Measurements from ENCODE around the gene PIGQ. TPM values are rescaled to one million over a fixed set of nuclear protein-coding genes. Genes with fewer than 3 reads are reported as not detected.

The PIGQ gene
- total RNA-seq, 1 donor from 2014 or later = 53.1 TPM

DNA sequence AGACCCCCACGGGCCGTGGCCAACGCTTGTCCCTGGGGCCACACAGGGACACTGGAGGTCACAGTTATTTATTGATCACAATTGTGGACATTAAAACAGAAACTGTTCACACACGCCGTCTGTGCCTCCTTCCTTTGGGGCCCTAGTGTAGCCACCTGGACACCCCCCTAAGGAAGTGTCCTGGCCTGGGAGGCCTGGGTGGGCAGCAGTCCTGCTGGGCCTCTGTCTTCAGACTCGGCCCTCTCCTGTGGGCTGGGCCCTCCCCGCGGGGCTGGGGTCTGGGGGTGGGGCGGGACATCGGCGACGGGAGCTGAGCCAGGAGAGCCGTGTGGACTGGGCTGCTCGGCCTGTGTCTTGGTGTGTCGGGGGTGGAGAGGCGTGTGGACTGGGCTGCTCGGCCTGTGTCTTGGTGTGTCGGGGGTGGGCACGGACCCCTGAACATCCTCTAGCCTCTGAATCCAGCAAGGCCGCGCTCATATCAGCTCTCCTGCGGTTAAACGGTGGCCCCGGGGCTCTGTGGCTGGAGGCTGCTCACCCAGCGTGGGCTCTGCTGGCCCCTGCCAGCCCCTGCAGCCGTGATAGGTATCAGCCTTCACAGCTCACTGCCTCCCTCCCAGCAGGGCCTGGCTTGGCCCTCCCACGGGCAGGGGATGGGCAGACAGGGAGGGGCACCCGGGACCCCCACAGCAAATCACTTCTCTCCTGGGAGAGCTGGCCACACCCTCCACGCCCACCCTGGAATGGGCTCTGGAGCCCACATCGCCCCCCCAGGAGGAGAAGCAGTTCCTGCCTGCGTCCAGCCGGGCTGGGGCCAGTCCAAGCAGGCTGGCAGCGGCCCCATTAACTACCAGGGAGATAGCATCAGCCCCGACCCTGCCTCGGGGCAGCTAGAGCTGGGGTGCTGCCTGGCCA, 4.1 kb upstream of the PIGQ start:
- intact Hi-C loops (cut with micrococcal nuclease) = loop anchor here (5.0 kb wide), 1 partner anchor 38 kb away; the partner anchor contains the start of gene CAPN15
- TF ChIP-seq, protein P1, sequence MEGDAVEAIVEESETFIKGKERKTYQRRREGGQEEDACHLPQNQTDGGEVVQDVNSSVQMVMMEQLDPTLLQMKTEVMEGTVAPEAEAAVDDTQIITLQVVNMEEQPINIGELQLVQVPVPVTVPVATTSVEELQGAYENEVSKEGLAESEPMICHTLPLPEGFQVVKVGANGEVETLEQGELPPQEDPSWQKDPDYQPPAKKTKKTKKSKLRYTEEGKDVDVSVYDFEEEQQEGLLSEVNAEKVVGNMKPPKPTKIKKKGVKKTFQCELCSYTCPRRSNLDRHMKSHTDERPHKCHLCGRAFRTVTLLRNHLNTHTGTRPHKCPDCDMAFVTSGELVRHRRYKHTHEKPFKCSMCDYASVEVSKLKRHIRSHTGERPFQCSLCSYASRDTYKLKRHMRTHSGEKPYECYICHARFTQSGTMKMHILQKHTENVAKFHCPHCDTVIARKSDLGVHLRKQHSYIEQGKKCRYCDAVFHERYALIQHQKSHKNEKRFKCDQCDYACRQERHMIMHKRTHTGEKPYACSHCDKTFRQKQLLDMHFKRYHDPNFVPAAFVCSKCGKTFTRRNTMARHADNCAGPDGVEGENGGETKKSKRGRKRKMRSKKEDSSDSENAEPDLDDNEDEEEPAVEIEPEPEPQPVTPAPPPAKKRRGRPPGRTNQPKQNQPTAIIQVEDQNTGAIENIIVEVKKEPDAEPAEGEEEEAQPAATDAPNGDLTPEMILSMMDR (IDR thresholded peaks at IDR 0.05) = no peak
- ChIA-PET POLR2A (interaction anchor here (0.6 kb wide), 1 partner anchor 195 kb away, joined by 6 read pairs; no protein-coding TSS in a partner anchor), CTCF (no interaction called here)
- H3K27me3 Mint-ChIP-seq = peaks cover 7% of the 10 kb centered on the region
- DNase-seq (no peak), ATAC-seq (ENCODE audit: low read depth) (no peak)
- H3K4me3 Mint-ChIP-seq = no peak overlapping the region
- no peak overlapping the region for H3K27ac Mint-ChIP-seq
- peaks cover 23% of the 10 kb centered on the region for H3K4me1 Mint-ChIP-seq
- no peaks in the 10 kb centered on the region for H3K9me3 Mint-ChIP-seq
- H3K36me3 Mint-ChIP-seq (ENCODE audit: low read depth) = no peaks in the 10 kb centered on the region

DNA sequence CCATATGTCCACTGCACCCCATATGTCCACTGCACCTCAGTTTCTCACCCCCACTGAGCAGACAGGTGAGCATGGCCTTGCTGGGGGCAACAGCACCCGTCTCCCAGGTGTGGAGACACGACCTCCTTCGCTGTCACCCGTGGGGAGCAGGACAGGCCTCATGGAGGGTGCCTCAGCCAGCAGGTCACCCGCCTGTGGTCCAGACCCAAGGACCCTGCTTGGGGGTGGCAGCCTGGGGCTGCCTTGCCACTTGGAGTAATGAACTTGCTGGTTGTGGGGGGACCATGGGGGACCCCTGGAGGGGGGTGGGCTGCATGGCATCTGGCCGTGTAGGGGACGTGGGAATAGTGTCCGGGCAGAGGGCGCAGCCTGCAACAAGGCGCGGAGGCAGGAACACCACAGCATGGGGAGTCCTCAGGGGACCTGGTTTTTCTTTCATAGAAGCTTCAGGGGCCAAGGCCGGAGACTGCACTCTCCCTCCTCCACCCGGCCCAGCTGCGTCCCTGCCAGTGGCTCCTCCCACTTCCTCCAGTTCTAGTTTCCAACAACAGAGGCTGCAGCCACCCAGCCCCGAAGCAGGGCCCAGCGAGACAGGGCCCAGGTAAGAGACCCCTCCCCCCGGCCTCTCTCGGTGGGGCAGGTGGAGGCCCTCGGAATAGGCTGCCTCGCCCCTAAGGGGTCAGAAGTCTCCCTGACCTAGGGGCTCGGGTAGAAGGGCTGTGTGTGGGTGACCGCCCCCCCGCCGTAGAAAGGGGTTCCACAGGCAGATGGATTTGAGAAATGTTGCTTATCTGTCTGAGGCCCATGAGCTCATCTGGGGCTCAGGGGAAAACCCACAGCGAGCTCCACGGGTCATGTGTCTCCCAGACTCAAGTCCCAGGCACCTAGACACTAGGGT, 3.0 kb upstream of the PIGQ start, which contains the start of gene NHLRC4:
TSS of gene NHLRC4 (plus strand) at position 531 of the 898 bp plus-strand sequence. CDS start 1,043 bp downstream, outside the sequence.
- ATAC-seq (ENCODE audit: low read depth) (peak; percentile 67), DNase-seq (peak; percentile 40)
- Mint-ChIP-seq H3K4me1 (peaks cover 33% of the 10 kb centered on the region), H3K9me3 (no peaks in the 10 kb centered on the region), H3K4me3 (peak within 1 kb of the TSS; percentile 60), H3K27ac (peak within 1 kb of the TSS; percentile 68), H3K36me3 (ENCODE audit: low read depth) (peaks cover under 1% of the 10 kb centered on the region), H3K27me3 (peaks cover 7% of the 10 kb centered on the region)
- CTCF ChIA-PET = no interaction called here
- POLR2A ChIA-PET = interaction anchor here (0.5 to 1.4 kb wide), 5 partner anchors 15 to 1702 kb away, joined by 3 to 9 read pairs (median 5); partner anchors contain the start of gene METTL26
- intact Hi-C loops (cut with micrococcal nuclease) = loop anchor here (5.0 kb wide), 1 partner anchor 39 kb away; the partner anchor contains the start of gene CAPN15
- TF ChIP-seq, protein P1 (IDR thresholded peaks at IDR 0.05) = no peak

DNA sequence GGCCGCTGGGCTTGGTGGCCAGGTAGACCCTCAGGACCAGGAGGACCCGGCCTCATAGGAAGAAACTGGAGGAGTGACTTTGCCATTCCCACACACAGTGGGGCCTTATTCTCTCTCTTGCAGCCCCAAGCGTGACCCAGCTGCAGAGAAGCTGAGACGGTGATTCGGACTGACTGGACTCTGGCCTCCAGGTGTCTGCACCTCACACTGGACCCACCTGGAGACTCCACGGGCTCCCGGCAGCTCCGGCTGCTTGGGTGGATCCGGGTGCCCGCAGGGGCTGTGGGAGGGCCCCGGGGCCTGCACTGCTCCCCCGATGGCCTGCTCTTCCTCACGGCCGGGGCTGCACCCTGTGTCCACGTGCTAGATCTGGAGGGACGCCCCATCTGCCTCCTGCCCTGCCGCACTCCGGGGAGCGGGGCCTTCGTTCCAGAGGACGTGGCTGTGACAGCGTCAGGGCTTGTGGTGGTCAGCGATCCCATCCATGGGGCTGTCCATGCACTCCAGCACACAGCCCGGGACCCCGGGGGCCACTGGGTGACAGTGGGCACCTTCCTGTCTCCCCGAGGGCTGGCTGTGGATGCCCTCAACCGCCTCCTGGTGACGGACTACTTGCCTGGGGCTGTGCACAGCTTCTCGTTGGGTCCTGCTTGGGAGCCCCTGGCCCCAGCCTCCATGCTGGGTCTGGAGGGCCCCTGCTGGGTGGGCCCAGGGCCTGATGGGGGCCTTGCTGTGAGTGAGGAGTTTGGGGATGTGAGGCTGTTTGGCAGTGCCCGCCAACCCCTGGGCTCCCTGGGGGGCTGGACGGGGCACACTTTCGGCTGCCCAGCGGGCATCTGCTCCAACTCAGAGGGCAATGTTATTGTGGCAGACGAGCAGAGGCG, 2.2 kb upstream of the PIGQ start:
- Mint-ChIP-seq H3K4me1 (peaks cover 34% of the 10 kb centered on the region), H3K27me3 (peaks cover 2% of the 10 kb centered on the region), H3K4me3 (peak overlapping the region; percentile 60), H3K27ac (no peak overlapping the region), H3K36me3 (ENCODE audit: low read depth) (peaks cover 2% of the 10 kb centered on the region), H3K9me3 (no peaks in the 10 kb centered on the region)
- DNase-seq (no peak), ATAC-seq (ENCODE audit: low read depth) (no peak)
- ChIA-PET CTCF (no interaction called here), POLR2A (interaction anchor here (0.5 to 1.4 kb wide), 5 partner anchors 14 to 1702 kb away, joined by 3 to 9 read pairs (median 5); partner anchors contain the start of gene METTL26)
- TF ChIP-seq, protein P1 (IDR thresholded peaks at IDR 0.05) = no peak
- intact Hi-C loops (cut with micrococcal nuclease) = loop anchor here (5.0 kb wide), 1 partner anchor 40 kb away; the partner anchor contains the start of gene CAPN15

DNA sequence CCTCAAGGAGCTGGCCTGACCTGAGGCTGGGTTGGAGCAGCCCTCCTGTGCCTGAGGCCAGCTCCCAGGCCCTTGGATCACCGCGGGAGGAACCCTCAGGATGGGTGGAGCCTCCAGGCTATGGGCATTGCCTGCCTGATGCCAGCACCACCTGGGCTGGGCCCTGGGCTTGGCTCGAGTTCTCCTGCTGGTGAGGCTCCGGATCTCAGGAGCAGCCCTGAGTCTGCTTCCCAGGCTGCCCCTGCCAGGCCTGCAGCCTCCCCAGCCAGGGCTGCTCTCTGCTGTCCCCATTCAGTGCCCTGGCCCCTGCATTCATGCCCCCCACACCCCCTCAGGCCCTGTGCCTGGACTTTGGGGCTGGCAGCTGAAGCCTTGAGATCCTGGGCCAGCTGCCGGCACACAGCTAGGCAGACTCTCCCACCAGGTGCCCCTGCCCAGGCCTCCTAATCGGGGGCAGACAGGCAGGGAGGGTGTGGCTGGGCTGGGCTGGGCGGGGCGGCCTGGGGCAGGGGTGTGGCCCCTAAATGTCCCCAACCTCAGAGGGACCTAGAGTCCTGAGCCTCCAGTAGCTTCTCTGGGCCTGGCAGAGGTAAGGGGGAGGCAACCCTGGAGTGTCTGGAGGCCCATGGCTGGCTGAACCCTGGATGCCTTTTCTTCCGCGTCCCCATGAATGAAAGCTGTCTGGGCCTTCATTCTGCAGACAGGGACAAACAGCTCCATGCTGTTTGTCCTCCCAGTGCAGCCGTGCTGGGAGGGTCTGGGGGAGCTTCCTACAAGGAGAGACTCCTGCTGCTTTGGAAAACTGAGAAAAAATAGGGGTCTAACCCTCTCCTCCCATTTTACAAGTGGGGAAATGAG, 1.1 kb upstream of the PIGQ start:
- Mint-ChIP-seq H3K27ac (peak overlapping the region; percentile 84), H3K4me3 (peak overlapping the region; percentile 89), H3K9me3 (no peaks in the 10 kb centered on the region), H3K4me1 (peaks cover 34% of the 10 kb centered on the region), H3K27me3 (no peaks in the 10 kb centered on the region), H3K36me3 (ENCODE audit: low read depth) (peaks cover 2% of the 10 kb centered on the region)
- intact Hi-C loops (cut with micrococcal nuclease) = loop anchor here (1.0 to 5.0 kb wide), 2 partner anchors 41 to 68 kb away; partner anchors contain the start of genes CAPN15 and METTL26
- TF ChIP-seq, protein P1 (IDR thresholded peaks at IDR 0.05) = no peak
- ATAC-seq (ENCODE audit: low read depth) = no peak
- CTCF ChIA-PET = no interaction called here
- DNase-seq = no peak
- POLR2A ChIA-PET = interaction anchor here (0.7 to 1.8 kb wide), 3 partner anchors 20 to 70 kb away, joined by 3 to 6 read pairs (median 4); partner anchors contain the start of gene CAPN15
